GM21526 (cell line): ENCODE measurements around the gene FILIP1L.

Experiments
- ATAC-seq: cut with Tn5 transposase; IDR thresholded peaks from one replicate; pipeline ENCODE4 v1.9.1; 2021; ENCODE audit warnings: moderate library complexity; ENCODE audit not compliant: unreplicated experiment, low FRiP score

FILIP1L gene

DNA sequence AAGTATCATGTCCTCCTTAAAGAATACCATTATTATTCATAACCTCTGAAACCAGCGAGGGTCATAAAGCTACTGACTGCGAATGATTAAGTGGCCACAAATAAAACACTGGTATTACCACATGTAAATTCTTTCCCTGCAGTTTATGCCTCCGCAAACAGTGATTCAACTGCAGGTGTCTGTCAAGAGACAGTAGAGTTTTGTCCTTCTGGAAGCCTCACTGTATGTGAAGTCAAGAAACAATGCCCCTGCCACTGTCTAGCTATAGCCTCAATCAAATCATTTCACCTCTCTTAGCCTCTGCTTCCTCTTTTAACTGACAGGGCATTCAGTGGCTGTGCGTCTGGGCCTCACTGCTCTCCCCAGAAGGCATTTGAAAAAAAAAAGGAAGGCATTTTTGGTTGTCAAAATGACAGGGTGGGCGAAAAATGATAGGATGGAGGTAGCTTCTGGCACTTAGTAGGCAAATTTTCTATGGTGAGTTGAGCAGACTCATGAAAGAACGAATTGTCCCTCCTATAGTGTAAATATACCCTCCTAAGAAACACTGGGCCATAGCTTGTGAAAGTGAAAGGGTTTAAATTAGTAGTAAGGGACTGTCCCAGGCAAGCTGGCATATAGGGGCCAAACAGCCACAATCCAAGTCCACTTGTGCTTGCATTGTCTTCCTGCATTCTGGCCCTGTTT lies 66.7 kb downstream of the FILIP1L start:
- peak; percentile 75 for ATAC-seq

DNA sequence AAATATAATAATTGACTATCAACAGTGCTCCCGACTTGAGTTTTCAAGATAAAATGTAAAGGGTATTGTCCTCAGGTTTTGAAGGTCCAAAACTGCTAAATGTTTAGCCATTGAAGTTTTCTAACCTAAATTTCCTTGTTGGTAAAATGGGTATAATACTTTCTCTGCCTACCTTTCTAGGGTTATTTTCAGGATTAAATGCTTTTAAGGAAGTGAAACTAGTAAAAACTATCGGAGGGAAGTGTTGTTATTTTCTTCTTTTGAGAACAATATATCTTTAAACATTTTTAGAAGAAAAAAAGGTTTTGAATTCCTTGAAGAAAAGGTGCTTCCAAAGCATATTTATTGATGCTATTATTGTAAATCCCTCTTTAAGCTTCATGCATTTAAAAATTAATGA lies 67.3 kb downstream of the FILIP1L start:
- ATAC-seq: no peak

DNA sequence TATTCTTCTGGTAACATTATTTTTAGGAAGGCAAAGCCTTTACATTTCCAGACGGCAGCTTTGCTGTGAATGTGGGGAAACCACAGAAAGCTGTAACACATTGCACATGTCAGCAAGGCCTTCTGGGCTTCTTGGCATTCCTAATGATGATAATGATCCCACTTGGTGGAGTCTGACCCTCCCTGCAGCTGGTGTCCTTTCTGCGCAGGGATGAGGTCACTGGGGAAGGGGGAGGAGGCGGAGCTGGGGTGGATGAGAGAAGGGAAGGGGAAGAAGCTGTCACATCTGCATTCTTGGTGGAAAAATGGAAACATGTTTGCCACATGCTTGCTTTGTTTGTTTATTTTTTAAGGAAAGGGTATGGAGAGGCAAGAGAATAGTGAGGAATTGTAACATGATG lies 68.6 kb downstream of the FILIP1L start:
- no peak for ATAC-seq

DNA sequence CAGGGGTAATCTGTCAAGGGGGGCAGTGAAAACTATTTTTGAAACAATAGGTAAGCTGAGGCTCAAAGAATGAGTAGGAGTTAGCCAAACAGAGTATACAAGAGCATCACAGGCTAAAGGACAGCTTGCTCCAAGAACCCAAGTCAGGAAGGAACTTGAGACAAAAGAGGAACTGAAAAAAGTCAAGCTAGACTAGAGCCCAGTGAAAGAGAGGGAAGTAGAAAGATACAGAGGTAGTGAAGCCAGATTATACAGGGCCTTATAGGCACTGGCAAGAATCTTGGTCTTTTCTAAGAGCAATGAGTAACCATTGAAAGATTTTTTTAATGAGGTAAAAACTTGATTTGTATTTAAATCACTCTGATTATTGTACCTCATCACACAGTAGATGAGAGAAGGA lies 69.9 kb downstream of the FILIP1L start:
- peak; percentile 86 for ATAC-seq

DNA sequence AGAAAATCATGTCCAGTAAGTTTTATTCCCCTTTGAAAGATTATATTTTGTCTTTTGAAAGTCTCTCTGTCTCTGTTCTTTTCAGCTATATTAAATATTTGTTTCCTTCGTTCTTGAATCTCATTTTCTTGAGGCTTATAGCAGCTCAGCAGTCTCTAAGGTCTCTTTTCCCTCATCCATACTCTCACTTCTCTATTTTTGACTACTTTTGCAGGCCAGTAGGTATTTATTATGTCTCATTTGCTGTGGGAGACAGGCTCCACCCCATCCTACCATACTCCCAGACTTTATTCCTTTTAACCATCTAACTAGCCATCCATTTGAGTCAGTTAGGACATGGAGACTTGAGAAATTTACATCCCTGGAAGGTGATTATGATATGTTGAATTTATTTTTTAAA lies 71.0 kb downstream of the FILIP1L start:
- no peak for ATAC-seq

DNA sequence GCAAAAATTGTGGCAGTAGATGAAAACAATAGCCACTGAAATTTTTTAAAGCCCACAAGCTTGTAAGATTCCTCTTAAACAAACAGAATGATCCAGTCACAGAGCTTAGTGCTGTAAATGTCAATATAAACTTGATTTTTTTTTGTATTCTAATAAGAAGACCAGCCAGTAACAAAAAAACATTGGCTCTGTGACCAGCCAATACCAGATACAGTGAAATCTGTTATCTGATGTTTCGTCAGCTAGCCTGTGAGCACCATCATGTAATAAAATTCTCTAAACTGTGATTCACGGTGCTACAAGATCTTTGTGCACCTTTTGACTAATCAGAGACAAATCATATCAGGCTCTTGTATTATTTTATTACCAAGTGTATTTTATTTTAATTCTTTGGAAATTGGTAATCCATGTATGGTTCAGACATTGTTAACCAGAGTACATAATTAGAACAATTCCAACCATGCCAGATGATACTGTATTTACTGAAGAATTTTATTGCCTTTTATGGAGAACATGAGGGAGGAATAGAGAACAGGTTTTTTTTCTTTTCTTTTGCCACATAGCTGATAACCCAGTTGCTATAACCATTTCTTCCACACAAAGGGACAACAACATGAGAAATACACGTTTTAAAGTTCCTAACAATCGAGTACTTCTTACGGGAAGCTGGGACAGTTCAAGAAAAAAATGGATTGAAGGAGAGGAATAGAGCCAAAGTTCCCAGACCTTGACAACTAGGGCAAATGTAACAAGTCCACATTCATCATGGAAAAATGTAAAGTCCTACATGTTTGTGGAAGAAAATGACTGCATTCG lies 71.9 kb downstream of the FILIP1L start:
- ATAC-seq: no peak

DNA sequence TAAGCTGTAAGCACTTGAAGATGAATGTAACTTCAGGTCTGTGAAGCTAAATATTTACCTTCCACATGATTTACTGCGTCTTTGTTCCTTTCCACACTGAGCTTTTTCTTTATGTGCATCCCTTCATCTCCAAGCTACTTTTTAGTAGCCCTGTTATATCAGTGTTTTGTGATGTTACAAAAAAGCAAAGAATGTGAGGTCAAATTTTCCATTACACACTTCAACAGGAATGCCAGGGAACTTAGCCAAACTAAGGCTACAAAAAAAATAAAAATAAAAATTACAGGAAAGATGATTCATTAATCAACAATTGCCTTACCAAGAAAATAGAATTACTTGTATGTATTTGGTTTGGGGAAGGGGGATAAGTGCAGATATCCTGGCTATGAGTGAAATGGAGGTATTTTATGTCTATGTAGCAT lies 73.0 kb downstream of the FILIP1L start:
- ATAC-seq: no peak

DNA sequence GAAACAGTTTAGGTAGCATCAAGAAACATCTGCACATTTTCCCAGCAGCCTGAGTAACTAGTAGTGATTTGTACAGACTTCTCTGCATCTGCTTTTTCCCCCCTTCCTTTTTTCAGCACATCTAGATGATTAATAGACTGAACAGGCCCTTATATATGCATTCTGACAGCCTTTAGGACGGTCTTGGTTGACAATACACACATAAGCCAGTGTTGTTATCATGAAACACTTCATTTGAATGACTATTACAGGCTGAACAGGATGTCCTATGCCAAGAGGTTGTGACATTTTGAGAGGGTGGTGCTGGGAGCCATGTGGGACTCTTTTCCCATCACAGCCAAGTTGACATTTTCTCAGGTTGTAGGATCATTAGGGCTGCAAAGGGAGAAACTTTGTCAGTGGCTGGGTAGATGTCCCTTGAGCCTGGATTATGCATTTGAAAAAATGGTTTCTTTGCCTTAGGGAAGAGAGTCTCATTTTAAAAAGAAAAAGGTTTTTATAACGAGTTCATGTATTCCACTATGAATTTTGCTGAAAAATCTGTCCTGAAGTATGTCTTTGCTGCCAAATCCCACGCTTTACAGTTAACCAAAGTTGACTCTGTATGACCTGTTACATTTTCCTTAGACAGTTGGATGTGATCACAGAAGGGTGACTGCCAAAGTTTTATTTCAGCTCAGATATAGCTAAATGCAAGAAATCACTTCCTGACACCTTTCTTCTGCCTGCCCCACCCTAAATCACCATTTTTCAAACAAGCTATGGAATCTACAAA lies 73.7 kb downstream of the FILIP1L start:
- no peak for ATAC-seq

DNA sequence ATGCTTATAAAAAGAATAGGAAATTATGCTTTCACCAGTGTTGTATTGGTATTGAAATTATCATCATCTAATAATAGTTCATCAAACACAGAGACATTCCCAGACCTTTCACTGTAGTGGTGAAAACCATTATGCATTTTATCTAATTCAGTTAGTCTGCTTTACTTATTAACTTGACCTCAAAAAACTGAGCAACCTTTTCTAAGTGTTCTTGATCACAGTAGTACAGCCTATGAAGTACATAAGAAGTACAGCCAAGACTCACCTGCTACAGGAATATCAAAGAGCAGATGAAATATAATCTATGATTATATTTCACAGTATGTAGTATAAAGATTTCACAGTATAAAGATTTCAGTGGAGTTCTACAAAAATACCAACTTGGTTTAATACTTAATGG lies 75.2 kb downstream of the FILIP1L start:
- no peak for ATAC-seq

DNA sequence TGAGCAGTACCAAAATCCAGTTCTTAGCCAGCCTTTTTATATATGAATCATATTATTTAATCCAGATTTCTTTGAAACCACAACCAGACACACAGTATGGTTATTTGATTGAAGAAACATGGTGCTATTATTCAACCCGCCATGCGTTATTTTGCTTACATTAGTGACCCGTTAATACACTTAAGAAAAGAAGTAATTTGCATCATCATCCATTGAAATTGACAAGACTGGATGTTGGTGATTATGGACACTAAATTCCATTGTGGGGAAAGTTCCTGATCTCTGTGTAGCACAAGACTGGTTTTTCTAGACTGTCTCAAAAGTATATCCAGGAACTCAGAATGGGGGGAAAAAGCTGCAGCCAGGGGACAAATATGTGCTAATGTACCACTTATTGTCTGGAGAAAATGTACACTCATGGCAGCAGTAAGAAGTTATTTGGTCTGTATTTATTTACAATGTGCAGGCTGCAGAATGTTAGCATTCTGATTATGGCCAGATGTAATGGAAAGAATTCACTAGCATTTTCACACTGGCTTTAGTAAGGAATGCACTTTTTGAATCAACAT lies 80.3 kb downstream of the FILIP1L start:
- no peak for ATAC-seq

DNA sequence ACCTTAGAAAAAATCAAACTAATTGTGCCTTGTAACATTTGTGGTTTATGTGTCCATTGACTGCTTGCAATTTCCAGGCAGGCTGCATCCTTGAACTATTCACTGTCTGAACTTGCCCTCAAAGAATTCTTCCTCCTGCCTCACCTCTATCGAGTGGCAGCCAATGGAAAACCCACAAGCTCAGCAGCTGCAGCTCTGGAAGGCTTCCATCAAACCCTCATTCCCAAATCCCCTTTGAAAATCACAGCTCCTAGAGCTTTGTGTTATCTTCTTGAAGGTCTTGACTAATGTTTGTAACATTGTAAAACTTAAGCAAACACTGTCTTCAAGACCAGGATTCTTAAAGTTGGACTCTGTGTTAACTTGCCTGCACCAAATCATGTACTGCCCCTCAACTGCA lies 81.1 kb downstream of the FILIP1L start:
- no peak for ATAC-seq

DNA sequence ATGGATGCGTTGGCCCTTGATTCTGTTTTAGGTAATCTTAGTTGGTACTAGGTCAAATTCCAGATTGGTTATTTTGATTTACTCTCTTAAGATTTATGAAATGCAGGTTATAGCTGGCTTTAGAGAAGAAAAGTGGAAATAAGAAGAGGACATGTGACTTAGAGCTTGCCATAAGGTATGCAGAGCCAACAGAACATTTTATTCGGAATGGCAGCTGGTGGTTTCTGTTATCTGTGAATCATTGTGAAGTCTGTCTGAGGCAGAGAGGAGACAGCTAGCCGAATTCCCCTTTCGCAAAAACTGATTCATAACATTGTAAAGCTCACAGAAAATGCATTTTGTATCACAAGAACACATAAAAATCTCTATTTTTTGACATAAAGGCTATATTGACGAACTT lies 82.1 kb downstream of the FILIP1L start:
- ATAC-seq: no peak

DNA sequence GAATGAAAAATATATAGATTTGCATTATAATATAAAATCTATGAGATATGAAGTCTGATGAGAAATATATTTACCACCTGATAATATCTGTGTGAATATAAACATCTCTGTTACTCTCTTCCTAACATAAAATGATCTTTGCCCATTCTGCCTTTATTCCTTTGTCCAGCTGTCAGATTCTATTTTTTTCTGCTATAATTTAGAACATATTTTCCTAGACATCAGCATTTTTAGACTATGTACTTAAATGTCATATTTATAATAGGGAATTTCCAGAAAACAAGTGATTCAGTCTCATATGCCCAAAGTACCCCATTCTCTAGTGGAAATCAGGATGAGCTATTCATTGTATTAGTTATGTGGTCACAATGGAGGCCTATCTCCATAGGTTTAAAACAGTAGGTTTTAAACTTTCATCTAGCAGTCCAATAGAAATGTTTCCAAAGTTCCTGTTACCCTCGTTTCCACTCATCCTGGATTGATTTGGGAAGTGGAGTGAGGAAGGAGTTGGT lies 83.3 kb downstream of the FILIP1L start:
- ATAC-seq: no peak

DNA sequence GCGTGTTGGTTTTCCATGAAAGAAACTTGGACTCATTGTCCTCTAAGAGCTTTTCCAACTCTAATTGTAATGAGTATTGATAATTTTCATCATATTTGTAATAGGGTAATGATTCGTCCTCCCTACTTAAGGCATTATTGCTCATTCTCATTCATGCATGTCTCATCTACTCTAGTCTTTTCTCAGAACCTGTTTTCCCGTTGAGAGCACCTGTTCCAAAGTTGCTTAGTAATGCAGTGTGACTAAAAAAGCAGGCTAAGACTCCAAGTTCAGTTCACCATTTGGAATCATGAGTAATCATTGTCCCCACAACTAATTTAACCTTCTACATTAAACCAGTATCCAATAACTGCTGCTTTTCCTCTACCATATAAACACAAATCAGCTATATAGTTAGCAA lies 84.0 kb downstream of the FILIP1L start:
- ATAC-seq: no peak

DNA sequence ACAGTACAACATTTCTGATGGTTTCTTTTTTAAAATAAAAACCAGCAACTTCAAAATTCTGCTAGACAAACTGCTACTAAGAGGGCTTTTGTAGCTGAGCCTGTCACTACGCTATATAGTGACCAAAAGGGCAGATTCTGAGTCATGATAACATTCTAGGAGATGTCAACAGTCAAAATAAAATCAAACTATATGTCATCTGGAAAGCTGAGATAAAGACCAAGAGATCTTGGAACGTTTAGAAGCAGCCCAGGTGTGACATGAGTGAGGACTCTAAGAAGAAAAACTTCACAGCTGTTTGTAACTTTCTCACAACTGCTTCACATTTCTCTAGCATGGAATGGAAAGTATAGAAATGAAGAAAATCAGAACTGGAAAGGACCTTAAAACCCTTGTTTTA lies 84.6 kb downstream of the FILIP1L start:
- ATAC-seq: peak; percentile 51

DNA sequence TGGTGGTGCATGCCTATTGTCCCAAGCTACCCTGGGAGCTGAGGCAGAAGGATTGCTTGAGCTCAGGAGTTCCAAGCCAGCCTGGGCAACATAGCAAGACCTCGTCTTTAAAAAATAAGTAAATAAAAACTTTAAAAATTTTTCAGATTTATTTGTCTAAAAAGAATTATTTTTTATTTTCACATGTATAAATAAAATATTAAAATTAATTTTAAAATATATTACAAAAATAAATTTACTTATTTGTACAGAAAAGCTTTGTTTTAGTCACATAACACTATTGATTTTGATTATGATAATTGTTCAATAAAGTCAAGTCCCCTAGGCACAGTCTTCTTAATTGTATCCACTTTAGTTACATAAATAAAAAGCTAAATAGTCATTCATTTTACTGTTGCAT lies 85.2 kb downstream of the FILIP1L start:
- no peak for ATAC-seq

DNA sequence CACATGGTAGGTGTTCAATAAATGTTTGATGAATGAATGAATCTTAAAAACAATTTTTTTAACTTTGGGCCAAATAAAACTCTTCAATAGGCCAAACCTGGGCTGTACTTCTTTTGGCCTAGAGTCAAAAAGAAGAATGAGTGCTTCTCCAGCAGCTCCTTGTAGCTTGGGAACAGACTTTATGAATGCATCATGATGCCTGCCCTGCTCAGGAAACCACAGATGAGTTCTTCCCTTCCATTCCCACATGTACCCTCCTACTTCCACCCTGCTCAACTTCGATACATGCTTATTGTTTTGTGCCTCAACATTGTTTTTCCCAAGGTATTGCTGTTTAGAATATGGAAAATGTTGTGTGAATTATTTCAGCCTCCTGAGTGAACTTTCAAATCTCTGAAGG lies 87.0 kb downstream of the FILIP1L start:
- ATAC-seq: no peak

DNA sequence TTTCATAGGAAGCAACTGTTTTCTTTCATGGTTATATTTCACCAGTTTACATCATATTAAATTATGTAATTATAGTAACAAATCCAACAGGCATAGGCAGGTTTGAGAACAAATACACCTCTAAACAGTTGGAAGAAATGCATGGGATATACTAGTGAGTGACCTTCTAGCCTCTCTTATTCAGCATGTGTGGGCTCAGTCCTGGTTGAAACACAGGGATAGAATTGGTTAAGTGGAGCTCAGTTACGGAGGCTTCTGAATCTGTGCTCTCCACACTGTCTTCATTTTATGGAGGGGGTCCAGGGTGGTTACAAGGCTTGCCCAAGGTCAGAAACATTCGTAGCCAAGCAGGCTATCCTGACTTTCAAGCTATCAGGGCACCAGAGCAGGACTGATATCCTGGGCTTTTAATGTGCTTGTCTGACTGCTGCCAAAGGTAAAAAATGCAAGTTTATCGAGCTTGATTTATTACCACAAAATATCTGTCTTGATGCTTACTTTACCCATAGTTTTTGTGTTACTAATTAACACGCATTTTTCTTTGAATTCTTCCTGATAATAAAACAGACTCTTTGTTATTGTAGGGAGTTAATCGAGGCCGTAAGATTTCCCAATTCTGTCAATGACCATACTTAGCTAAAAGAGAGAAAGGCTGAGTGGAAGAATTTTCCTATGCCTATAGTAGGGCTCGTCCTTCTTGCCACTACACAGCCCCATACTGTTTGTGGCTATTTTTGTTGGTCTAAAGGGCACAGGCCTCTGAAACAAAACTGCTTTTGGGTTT lies 89.6 kb downstream of the FILIP1L start:
- ATAC-seq: no peak

DNA sequence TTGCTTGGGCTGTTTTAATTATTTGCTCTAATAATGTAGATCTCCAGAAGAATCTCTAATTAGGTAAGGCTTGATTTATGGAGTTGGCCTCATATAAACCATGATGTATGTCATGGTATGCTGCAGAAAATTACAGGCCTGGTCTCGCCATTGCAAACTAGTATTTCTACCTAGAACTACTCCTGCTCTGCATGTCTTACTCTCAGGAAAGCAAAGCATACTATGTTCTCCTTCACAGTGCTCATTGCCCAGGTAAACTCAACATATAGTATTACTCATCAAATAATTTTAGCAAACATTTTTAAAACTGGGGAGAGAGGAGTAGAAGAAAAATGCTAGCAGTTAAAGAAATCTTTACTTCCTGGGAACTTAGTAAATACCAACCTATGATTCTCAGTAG lies 90.7 kb downstream of the FILIP1L start:
- no peak for ATAC-seq

DNA sequence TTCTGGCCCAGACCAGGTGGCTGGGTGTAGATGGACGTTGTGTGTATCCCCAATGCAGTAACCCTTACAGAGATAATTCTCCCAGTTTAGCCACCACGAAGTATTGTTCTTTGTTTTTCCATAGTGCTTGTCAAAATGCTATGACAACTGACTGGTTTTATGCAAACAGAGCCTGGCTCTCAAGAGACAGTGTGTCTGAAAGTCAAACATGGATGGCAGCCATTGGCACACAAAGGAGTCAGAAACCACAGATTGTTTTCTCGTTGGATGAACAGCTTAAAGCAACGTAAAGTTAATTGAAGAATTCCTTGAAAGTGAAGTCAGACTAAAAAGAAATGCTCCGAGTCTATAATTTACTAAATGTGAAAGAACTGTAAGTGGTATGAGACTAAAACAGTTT lies 91.2 kb downstream of the FILIP1L start:
- ATAC-seq: no peak
